Heart left ventricle (tissue), 16 donors: ENCODE measurements around the gene SPECC1L. TPM values are rescaled to one million over a fixed set of nuclear protein-coding genes. Genes with fewer than 3 reads are reported as not detected.
A peak's percentile ranks its signal among the peaks of the same experiment; 100 is the strongest.

Experiments used
- ATAC-seq, 4 donors: fragments of 200-7000 bp; cut with Tn5 transposase; one replicate each; pipeline ENCODE4 v1.9.1; 2020 to 2022; ENCODE audit warnings: moderate library complexity in 4 of 4, mild to moderate bottlenecking in 3 of 4, moderate number of reproducible peaks in 1 of 4
- DNase-seq, 5 donors: peaks; one replicate each; pipeline ENCODE4 v3.0.0-alpha.2; 2020
- H3K27ac ChIP-seq, 12 donors: fragments of 200-600 bp; sonication (generic) in 4 of 12; one replicate each; pipeline versions ENCODE4 v1.5.0 to v1.8.0; 2016 to 2022; ENCODE audit warnings: mild to moderate bottlenecking in 2 of 12
- H3K27me3 ChIP-seq, 9 donors: fragments of 200-600 bp; sonication (generic) in 2 of 9; one replicate each; pipeline versions ENCODE4 v1.5.1 to v1.8.0; 2016 to 2022; ENCODE audit warnings: mild to moderate bottlenecking in 3 of 9
- H3K36me3 ChIP-seq, 9 donors: fragments of 200-600 bp; sonication (generic) in 2 of 9; one replicate each; pipeline versions ENCODE4 v1.5.0 to v1.8.0; 2018 to 2022; ENCODE audit warnings: mild to moderate bottlenecking in 2 of 9
- H3K4me1 ChIP-seq, 12 donors: fragments of 200-600 bp; sonication (generic) in 4 of 12; one replicate each; pipeline versions ENCODE4 v1.5.0 to v1.8.0; 2016 to 2022; ENCODE audit warnings: mild to moderate bottlenecking in 3 of 12
- H3K4me3 ChIP-seq, 12 donors: fragments of 200-600 bp; sonication (generic) in 4 of 12; one replicate each; pipeline versions ENCODE4 v1.5.0 to v1.8.0; 2017 to 2022; ENCODE audit warnings: mild to moderate bottlenecking in 9 of 12, moderate library complexity in 4 of 12
- H3K9me3 ChIP-seq, 12 donors: fragments of 200-600 bp; sonication (generic) in 4 of 12; one replicate each; pipeline versions ENCODE4 v1.5.0 to v1.8.0; 2016 to 2022; ENCODE audit warnings: mild to moderate bottlenecking in 1 of 12
- POLR2A ChIP-seq, 2 donors: fragments of 450-650 bp; IDR thresholded peaks; one replicate each; pipeline ENCODE4 v1.6.1; 2017; ENCODE audit warnings: antibody characterized with exemption in 2 of 2, mild to moderate bottlenecking in 2 of 2, moderate library complexity in 2 of 2
- WGBS, 4 donors: extraction: QIAGEN DNeasy Blood & Tissue Kit in 2 of 4; methylation state at CpG; one replicate each; pipeline versions ENCODE4 v1.1.5 to v1.1.7; 2013 to 2018; 5-methylcytosine and 5-hydroxymethylcytosine counted together
- intact Hi-C, 10 donors: fragments of 100-400 bp; cut with DNase I; formaldehyde crosslinking; loops; one replicate each; pipeline versions ENCODE4 v1.11.1 to v1.14.2; 2022
- polyA plus RNA-seq, 2 donors: library from polyadenylated mRNA; stranded (reverse); fragments of 200-250 nt; gene quantifications; one replicate each; pipeline ENCODE4 v1.2.3, GENCODE V29; 2013
- total RNA-seq, 9 donors: library from RNA; depleted of rRNA in 2 of 9; stranded (reverse); fragments of >200 nt in 2 of 9; fragmentation: NEBNext Ultra II Directional in 3 of 9; extraction: Animal tissue kit (Norgen Biotek cat#: 25700) in 3 of 9; gene quantifications; one replicate each; pipeline versions ENCODE4 v1.1.0 to v1.2.4, GENCODE V29; 2016 to 2023
- TF ChIP-seq, protein P1 (sequence below), 12 donors: fragments of 200-600 bp; sonication (generic) in 4 of 12; IDR thresholded peaks; one replicate each; pipeline versions ENCODE4 v1.5.0 to v1.8.0; 2018 to 2022; ENCODE audit warnings: antibody characterized with exemption in 12 of 12, mild to moderate bottlenecking in 5 of 12
- donor health status: ischemic (EF 13 %, LVEDD 7.1; RV severe dilation, severe dysfunction).
- donor health status: healthy with polysubstance abuse.
- donor health status: DM: no; HTN: yes; CAD: no.
- donor health status: DM: no; HTN: no; CAD: no.
- donor health status: ischemic (EF 25% LVEDD 6.9; RV normal size, moderate dysfunction).
- donor health status: ischemic (EF 25% LVEDD 5.7; RV mildly dilated, moderate dysfunction).
- donor health status: healthy.
- donor health status: DM: yes; HTN: yes; CAD: no.
- donor health status: ischemic (EF 35%, LVEDD 5.7; RV mildly dilated, moderate dysfunction).
- donor health status: nonischemic (EF 11% LVEDD 7.7; RV severe dilation, severe dysfunction).
- donor health status: DM: yes; HTN: yes; CAD: no.
- donor health status: PGD.
- donor health status: ischemic (EF 29% LVEDD 5.4; RV normal size, mild dysfunction).
- donor health status: nonischemic (EF 23%, LVEDD 6.1; RV moderate dilation, normal function).

The SPECC1L gene
- total and polyA plus RNA-seq, 11 donors: 9.8 to 65.3 (median 38.9) TPM

- 92 to 94% (median 94%) methylated on average over 8 of the region's 8 CpGs for WGBS, 4 donors
- intact Hi-C loops: no loop called here
Measured at GRCh38 chr22:24410110-24410856, 139.7 kb downstream of the SPECC1L start.

DNA sequence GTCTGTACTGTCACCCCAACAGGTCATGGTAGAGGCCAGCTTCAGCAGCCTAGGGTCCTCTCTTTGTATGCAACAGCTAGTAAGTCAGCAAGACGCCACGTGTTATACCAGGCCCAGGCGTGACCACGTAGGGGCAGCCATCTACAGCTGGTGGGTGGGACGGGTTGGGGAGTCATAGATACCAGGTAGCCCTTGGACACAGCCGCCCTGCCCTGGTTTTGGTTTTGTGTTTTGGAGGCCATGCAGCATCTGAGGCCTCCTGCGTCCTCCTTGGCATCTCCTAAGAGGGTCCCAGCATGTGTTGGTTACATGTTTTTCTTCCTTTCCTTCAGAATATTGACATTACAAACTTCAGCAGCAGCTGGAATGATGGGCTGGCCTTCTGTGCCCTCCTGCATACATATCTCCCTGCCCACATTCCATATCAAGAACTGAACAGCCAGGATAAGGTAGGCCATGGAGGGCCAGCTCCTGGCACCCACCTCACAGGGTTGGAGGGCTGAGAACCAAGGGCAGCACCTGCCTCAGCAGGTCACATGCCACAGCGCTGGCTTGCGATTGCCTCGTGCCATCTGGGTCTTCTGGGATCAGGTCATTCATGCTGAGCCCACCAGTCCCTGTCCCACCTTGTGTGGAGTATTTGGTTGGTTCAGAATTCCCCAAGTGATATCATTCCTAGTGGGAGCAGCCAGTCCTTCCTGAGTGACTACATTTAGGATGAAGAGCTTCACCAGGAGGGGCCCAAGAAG is 140.8 kb downstream of the SPECC1L start:
- ATAC-seq (no peak), DNase-seq (peak in 1 of 5 donors; percentile 18)
- WGBS, 4 donors: 81 to 98% (median 89%) methylated on average over 7 to 10 of the region's 10 CpGs
- H3K36me3 ChIP-seq: peaks cover 0 to 58% (median 46%) of the 10 kb centered on the region in 9 donors
- TF ChIP-seq, protein P1, sequence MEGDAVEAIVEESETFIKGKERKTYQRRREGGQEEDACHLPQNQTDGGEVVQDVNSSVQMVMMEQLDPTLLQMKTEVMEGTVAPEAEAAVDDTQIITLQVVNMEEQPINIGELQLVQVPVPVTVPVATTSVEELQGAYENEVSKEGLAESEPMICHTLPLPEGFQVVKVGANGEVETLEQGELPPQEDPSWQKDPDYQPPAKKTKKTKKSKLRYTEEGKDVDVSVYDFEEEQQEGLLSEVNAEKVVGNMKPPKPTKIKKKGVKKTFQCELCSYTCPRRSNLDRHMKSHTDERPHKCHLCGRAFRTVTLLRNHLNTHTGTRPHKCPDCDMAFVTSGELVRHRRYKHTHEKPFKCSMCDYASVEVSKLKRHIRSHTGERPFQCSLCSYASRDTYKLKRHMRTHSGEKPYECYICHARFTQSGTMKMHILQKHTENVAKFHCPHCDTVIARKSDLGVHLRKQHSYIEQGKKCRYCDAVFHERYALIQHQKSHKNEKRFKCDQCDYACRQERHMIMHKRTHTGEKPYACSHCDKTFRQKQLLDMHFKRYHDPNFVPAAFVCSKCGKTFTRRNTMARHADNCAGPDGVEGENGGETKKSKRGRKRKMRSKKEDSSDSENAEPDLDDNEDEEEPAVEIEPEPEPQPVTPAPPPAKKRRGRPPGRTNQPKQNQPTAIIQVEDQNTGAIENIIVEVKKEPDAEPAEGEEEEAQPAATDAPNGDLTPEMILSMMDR (IDR thresholded peaks at IDR 0.05): no peak
- TF ChIP-seq POLR2A (IDR thresholded peaks at IDR 0.05): no peak
- H3K27me3 ChIP-seq: no peaks in the 10 kb centered on the region
- no peaks in the 10 kb centered on the region for H3K9me3 ChIP-seq
- no peak overlapping the region for H3K4me3 ChIP-seq
- intact Hi-C loops: no loop called here
- no peak overlapping the region for H3K27ac ChIP-seq
- peaks cover 0 to 34% (median 25%) of the 10 kb centered on the region in 12 donors for H3K4me1 ChIP-seq

More at GRCh38 chr22:24410110-24410856, 139.7 kb downstream of the SPECC1L start:
- ATAC-seq (no peak), DNase-seq (no peak)
- TF ChIP-seq, protein P1 (IDR thresholded peaks at IDR 0.05): no peak
- no peak for TF ChIP-seq POLR2A (IDR thresholded peaks at IDR 0.05)
- no peaks in the 10 kb centered on the region for H3K9me3 ChIP-seq
- peaks cover 0 to 46% (median 36%) of the 10 kb centered on the region in 9 donors for H3K36me3 ChIP-seq
- no peak overlapping the region for H3K4me3 ChIP-seq
- no peak overlapping the region for H3K27ac ChIP-seq
- H3K27me3 ChIP-seq: no peaks in the 10 kb centered on the region
- peaks cover 0 to 42% (median 30%) of the 10 kb centered on the region in 12 donors for H3K4me1 ChIP-seq

GRCh38 chr22:24412274-24412673 is 141.6 kb downstream of the SPECC1L start:
- no peak overlapping the region for H3K4me3 ChIP-seq
- H3K4me1 ChIP-seq: peaks cover 0 to 26% (median 17%) of the 10 kb centered on the region in 12 donors
- no peak for ATAC-seq
- no peak overlapping the region for H3K27ac ChIP-seq
- TF ChIP-seq, protein P1 (IDR thresholded peaks at IDR 0.05): no peak
- TF ChIP-seq POLR2A (IDR thresholded peaks at IDR 0.05): no peak
- intact Hi-C loops: no loop called here
- no peaks in the 10 kb centered on the region for H3K27me3 ChIP-seq
- H3K36me3 ChIP-seq: peaks cover 0 to 63% (median 46%) of the 10 kb centered on the region in 9 donors
- WGBS, 4 donors: 80 to 97% (median 89%) methylated on average over 5 to 7 of the region's 7 CpGs
- no peaks in the 10 kb centered on the region for H3K9me3 ChIP-seq
- DNase-seq: no peak

- TF ChIP-seq, protein P1 (IDR thresholded peaks at IDR 0.05): no peak
- TF ChIP-seq POLR2A (IDR thresholded peaks at IDR 0.05): no peak
- intact Hi-C loops: no loop called here
- H3K36me3 ChIP-seq: peaks cover 0 to 63% (median 46%) of the 10 kb centered on the region in 9 donors
- H3K9me3 ChIP-seq: no peaks in the 10 kb centered on the region
- peaks cover 0 to 16% (median 8%) of the 10 kb centered on the region in 12 donors for H3K4me1 ChIP-seq
- H3K27ac ChIP-seq: no peak overlapping the region
- no peak overlapping the region for H3K4me3 ChIP-seq
- ATAC-seq: no peak
- no peaks in the 10 kb centered on the region for H3K27me3 ChIP-seq
- WGBS, 4 donors: 94 to 97% (median 95%) methylated on average over 9 of the region's 9 CpGs
- no peak for DNase-seq
Measured at GRCh38 chr22:24413271-24413670, 142.6 kb downstream of the SPECC1L start.
